CD4-positive, alpha-beta T cell treated with Interleukin-15 for 1 hour (primary cell): ENCODE measurements around the gene NT5C3A.
A peak's percentile ranks its signal among the peaks of the same experiment; 100 is the strongest.

ENCODE experiments used
- DNase-seq: peaks from one replicate; pipeline ENCODE4 v3.0.0-alpha.2; 2020

Gene NT5C3A

GRCh38 chr7:33073243-33073642 is 10.7 kb upstream of the NT5C3A start:
- no peak for DNase-seq

- no peak for DNase-seq
Observed at GRCh38 chr7:33072471-33072870, 9.9 kb upstream of the NT5C3A start.

- DNase-seq: no peak
Observed at GRCh38 chr7:33070831-33071230, 8.3 kb upstream of the NT5C3A start.

GRCh38 chr7:33070277-33070676 is 7.7 kb upstream of the NT5C3A start:
- DNase-seq: no peak

GRCh38 chr7:33067921-33068320 is 5.3 kb upstream of the NT5C3A start:
- no peak for DNase-seq

GRCh38 chr7:33066771-33067170 is 4.2 kb upstream of the NT5C3A start:
- DNase-seq: no peak

GRCh38 chr7:33065981-33066380 is 3.4 kb upstream of the NT5C3A start:
- no peak for DNase-seq

- DNase-seq: peak; percentile 93
Observed at GRCh38 chr7:33062782-33063443, 337 bp upstream of the NT5C3A start.

GRCh38 chr7:33061282-33061937 is 1.2 kb downstream of the NT5C3A start:
- no peak for DNase-seq

- no peak for DNase-seq
Observed at GRCh38 chr7:33059635-33060034, 2.9 kb downstream of the NT5C3A start.

- no peak for DNase-seq
Observed at GRCh38 chr7:33055158-33055557, 7.4 kb downstream of the NT5C3A start.

GRCh38 chr7:33054261-33054964 is 8.2 kb downstream of the NT5C3A start:
- DNase-seq: no peak

- no peak for DNase-seq
Observed at GRCh38 chr7:33053721-33054120, 8.9 kb downstream of the NT5C3A start.

GRCh38 chr7:33050535-33051318 is 11.8 kb downstream of the NT5C3A start:
- DNase-seq: no peak

- no peak for DNase-seq
Observed at GRCh38 chr7:33048704-33049103, 13.9 kb downstream of the NT5C3A start.

GRCh38 chr7:33048257-33048656 is 14.3 kb downstream of the NT5C3A start:
- no peak for DNase-seq

GRCh38 chr7:33044986-33045385 is 17.6 kb downstream of the NT5C3A start:
- DNase-seq: no peak

GRCh38 chr7:33044401-33044718 is 18.2 kb downstream of the NT5C3A start:
- DNase-seq: no peak

- no peak for DNase-seq
Observed at GRCh38 chr7:33043501-33044400, 18.8 kb downstream of the NT5C3A start.

- no peak for DNase-seq
Observed at GRCh38 chr7:33041631-33042428, 20.7 kb downstream of the NT5C3A start.

GRCh38 chr7:33040803-33041516 is 21.6 kb downstream of the NT5C3A start:
- DNase-seq: peak; percentile 78
